ENCODE data around the gene SETD2. TPM values are rescaled to one million over a fixed set of nuclear protein-coding genes. Genes with fewer than 3 reads are reported as not detected.

The SETD2 gene
- total and polyA plus RNA-seq, 2 of the 8 experiments (the other 6 are each of a cell fraction or from before 2014, with no cell fraction given): 15.7 to 46.3 TPM

GRCh38 chr3:47056705-47057104 lies 107.2 kb downstream of the SETD2 start (continued):
- TF ChIP-seq CHD7 (IDR thresholded peaks at IDR 0.05; ENCODE audit: insufficient replicate concordance, low read length) (no peak), SP4 (IDR thresholded peaks at IDR 0.05; ENCODE audit: low read length) (no peak), KDM1A (IDR thresholded peaks at IDR 0.05; ENCODE audit: borderline replicate concordance, low read length) (no peak), E2F6 (IDR thresholded peaks at IDR 0.05) (no peak), USF2 (IDR thresholded peaks at IDR 0.05; ENCODE audit: low read length) (no peak), ZNF274 (IDR thresholded peaks at IDR 0.05; ENCODE audit: borderline replicate concordance, extremely low read depth, low read length) (no peak), NRF1 (IDR thresholded peaks at IDR 0.05; ENCODE audit: low read depth, low read length) (no peak), YY1 (IDR thresholded peaks at IDR 0.05; ENCODE audit: low read depth, low read length) (no peak), GABPA (IDR thresholded peaks at IDR 0.05; ENCODE audit: borderline replicate concordance, insufficient read depth, low read length) (no peak)

All from H1 (cell line).